DND-41 (cell line): ENCODE measurements around the gene MLF1.

Source experiments
- ATAC-seq: fragments of 200-7000 bp; cut with Tn5 transposase; 3 replicates; pipeline ENCODE4 v1.9.1; 2021; ENCODE audit warnings: low read depth; ENCODE audit not compliant: insufficient read depth
- DNase-seq: peaks from one replicate; pipeline ENCODE4 v3.0.0-alpha.2; 2020
- H2AFZ ChIP-seq: 2 replicates; pipeline ENCODE4 v1.6.0; 2012; ENCODE audit warnings: low read depth, low read length
- H3K27ac ChIP-seq: 2 replicates; pipeline ENCODE4 v1.5.1; 2012; ENCODE audit warnings: low read length, inconsistent platforms
- H3K27me3 ChIP-seq: fragments of 200-600 bp; sonication (generic); 2 replicates; pipeline ENCODE4 v1.6.0; 2012; ENCODE audit warnings: low read length, mild to moderate bottlenecking, inconsistent platforms; ENCODE audit not compliant: insufficient read depth, poor library complexity
- H3K36me3 ChIP-seq: 2 replicates; pipeline ENCODE4 v1.5.1; 2012; ENCODE audit warnings: low read length, inconsistent platforms; ENCODE audit not compliant: insufficient read depth
- H3K4me1 ChIP-seq: 2 replicates; pipeline ENCODE4 v1.5.1; 2012; ENCODE audit warnings: mild to moderate bottlenecking, low read length; ENCODE audit not compliant: insufficient read depth
- H3K4me2 ChIP-seq: 2 replicates; pipeline ENCODE4 v1.6.0; 2012; ENCODE audit warnings: mild to moderate bottlenecking, moderate library complexity, low read length, inconsistent platforms; ENCODE audit not compliant: insufficient read depth
- H3K4me3 ChIP-seq, 2 experiments: fragments of 200-600 bp in 1 of 2; shearing (Covaris generic) in 1 of 2; 2 replicates each; pipeline ENCODE4 v1.5.1; 2012 to 2016; ENCODE audit warnings: inconsistent platforms in 2 of 2, low read length in 2 of 2, mild to moderate bottlenecking in 2 of 2, low read depth in 1 of 2, moderate library complexity in 1 of 2
- H3K79me2 ChIP-seq: 2 replicates; pipeline ENCODE4 v1.6.0; 2012; ENCODE audit warnings: low read length, inconsistent platforms; ENCODE audit not compliant: insufficient read depth
- H3K9ac ChIP-seq: 2 replicates; pipeline ENCODE4 v1.6.0; 2012; ENCODE audit warnings: low read depth, mild to moderate bottlenecking, inconsistent platforms, low read length, moderate library complexity
- H3K9me3 ChIP-seq: 2 replicates; pipeline ENCODE4 v1.5.1; 2012; ENCODE audit warnings: low read length, moderate library complexity, mild to moderate bottlenecking, inconsistent platforms; ENCODE audit not compliant: insufficient read depth, severe bottlenecking
- H4K20me1 ChIP-seq: 2 replicates; pipeline ENCODE4 v1.6.0; 2012; ENCODE audit warnings: low read length; ENCODE audit not compliant: insufficient read depth
- CTCF ChIP-seq: IDR thresholded peaks from 2 replicates; pipeline ENCODE4 v1.5.1; 2012; ENCODE audit warnings: borderline replicate concordance, low read length, moderate library complexity, mild to moderate bottlenecking; ENCODE audit not compliant: poor library complexity, severe bottlenecking; ENCODE audit errors: extremely low read depth
- EZH2 ChIP-seq: IDR thresholded peaks from 3 replicates; pipeline ENCODE4 v1.6.1; 2012; ENCODE audit warnings: borderline replicate concordance, low read depth, mild to moderate bottlenecking, moderate library complexity, low read length, inconsistent platforms; ENCODE audit not compliant: severe bottlenecking

The MLF1 gene

GRCh38 chr3:158571969-158572765, 1.2 kb downstream of the MLF1 start:
- Histone ChIP-seq H3K4me2 (no peak overlapping the region), H3K27me3 (no peaks in the 10 kb centered on the region), H4K20me1 (no peaks in the 10 kb centered on the region), H3K4me1 (no peaks in the 10 kb centered on the region), H3K27ac (no peak overlapping the region), H3K9me3 (no peaks in the 10 kb centered on the region), H3K36me3 (no peaks in the 10 kb centered on the region), H2AFZ (no peak overlapping the region), H3K79me2 (no peaks in the 10 kb centered on the region), H3K9ac (no peak overlapping the region), H3K4me3 (no peak overlapping the region)
- ATAC-seq = no peak
- no peak for DNase-seq
- TF ChIP-seq EZH2 (no peak), CTCF (no peak)

DNA sequence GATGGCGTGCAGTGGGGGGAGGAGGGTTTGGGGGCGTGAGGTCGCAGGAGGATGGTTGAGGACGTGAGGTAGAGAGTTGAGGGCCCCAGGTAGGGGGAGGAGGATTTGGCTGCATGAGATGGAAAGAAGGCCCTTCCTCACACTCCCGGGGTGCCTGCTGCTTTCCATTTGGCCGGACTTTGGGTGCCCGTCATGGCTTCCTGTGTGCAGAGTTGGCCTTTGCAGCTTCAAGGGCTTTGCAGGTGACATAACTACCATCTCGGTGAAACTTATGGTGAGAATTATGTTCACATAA, 1.7 kb downstream of the MLF1 start:
- DNase-seq (no peak), ATAC-seq (no peak)
- no peaks in the 10 kb centered on the region for H3K9me3 ChIP-seq
- H3K4me2 ChIP-seq = no peak overlapping the region
- no peaks in the 10 kb centered on the region for H3K27me3 ChIP-seq
- no peaks in the 10 kb centered on the region for H3K79me2 ChIP-seq
- no peaks in the 10 kb centered on the region for H4K20me1 ChIP-seq
- no peaks in the 10 kb centered on the region for H3K4me1 ChIP-seq
- no peak overlapping the region for H3K9ac ChIP-seq
- H3K36me3 ChIP-seq = no peaks in the 10 kb centered on the region
- no peak overlapping the region for H3K27ac ChIP-seq
- TF ChIP-seq CTCF (no peak), EZH2 (no peak)
- no peak overlapping the region for H3K4me3 ChIP-seq
- no peak overlapping the region for H2AFZ ChIP-seq

DNA sequence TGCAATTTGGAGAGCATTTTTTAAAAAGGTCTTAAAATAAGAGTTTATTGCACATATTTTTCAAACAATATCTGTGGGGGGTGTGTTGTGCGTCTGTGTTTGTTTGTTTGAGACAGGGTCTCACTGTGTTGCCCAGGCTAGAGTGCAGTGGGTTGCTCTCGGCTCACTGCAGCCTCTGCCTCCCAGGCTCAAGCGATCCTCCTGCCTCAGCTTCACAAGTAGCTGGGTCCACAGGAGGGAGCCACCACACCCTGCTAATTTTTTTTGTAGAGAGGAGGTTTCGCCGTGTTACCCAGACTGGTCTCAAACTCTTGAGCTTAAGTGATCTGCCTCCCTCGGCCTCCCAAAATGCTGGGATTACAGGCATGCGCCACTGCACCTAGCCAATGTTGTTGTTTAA, 2.7 kb downstream of the MLF1 start:
- Histone ChIP-seq H3K27me3 (no peaks in the 10 kb centered on the region), H2AFZ (no peak overlapping the region), H3K9me3 (no peaks in the 10 kb centered on the region), H3K4me2 (no peak overlapping the region), H3K79me2 (no peaks in the 10 kb centered on the region), H3K36me3 (no peaks in the 10 kb centered on the region), H3K9ac (no peak overlapping the region), H4K20me1 (no peaks in the 10 kb centered on the region), H3K27ac (no peak overlapping the region), H3K4me3 (no peak overlapping the region), H3K4me1 (no peaks in the 10 kb centered on the region)
- TF ChIP-seq EZH2 (no peak), CTCF (no peak)
- DNase-seq (no peak), ATAC-seq (no peak)

DNA sequence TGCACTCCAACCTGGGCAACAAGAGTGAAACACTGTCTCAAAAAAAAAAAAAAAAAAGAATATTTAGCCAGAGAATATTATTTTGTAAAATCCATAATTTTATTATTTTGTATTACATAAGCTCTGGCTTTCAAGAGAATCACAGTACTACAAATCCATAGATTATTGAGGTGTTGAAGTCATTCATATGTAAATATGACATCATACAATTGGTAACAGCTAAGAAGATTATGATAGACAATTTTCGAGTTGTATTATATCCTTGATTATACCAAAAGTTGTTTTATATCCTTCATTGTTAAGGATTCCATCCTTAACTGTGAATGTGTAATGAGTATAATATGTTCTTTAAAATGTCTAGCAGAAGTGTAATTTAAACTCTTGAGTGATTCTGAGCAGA, 3.7 kb downstream of the MLF1 start:
- H3K79me2 ChIP-seq = no peaks in the 10 kb centered on the region
- no peaks in the 10 kb centered on the region for H3K4me1 ChIP-seq
- no peak overlapping the region for H2AFZ ChIP-seq
- DNase-seq (no peak), ATAC-seq (no peak)
- H3K4me2 ChIP-seq = no peak overlapping the region
- no peaks in the 10 kb centered on the region for H4K20me1 ChIP-seq
- H3K36me3 ChIP-seq = no peaks in the 10 kb centered on the region
- TF ChIP-seq EZH2 = no peak
- no peak for TF ChIP-seq CTCF
- no peak overlapping the region for H3K27ac ChIP-seq
- H3K9ac ChIP-seq = no peak overlapping the region
- H3K4me3 ChIP-seq = no peak overlapping the region
- H3K27me3 ChIP-seq = no peaks in the 10 kb centered on the region
- no peaks in the 10 kb centered on the region for H3K9me3 ChIP-seq
